H1 (cell line): ENCODE results near the gene ATP8B3. TPM values are rescaled to one million over a fixed set of nuclear protein-coding genes. Genes with fewer than 3 reads are reported as not detected.

Source experiments
- CTCF ChIP-seq, 3 experiments: IDR thresholded peaks; 1 replicate in 2 of 3; 2 replicates in 1 of 3; pipeline versions ENCODE4 v1.5.1 to v1.6.1; 2011; ENCODE audit warnings: low read length in 3 of 3, mild to moderate bottlenecking in 3 of 3, inconsistent platforms in 2 of 3, low read depth in 1 of 3, moderate library complexity in 1 of 3; ENCODE audit not compliant: insufficient read depth in 1 of 3; ENCODE audit errors: control extremely low read depth in 1 of 3
- polyA plus RNA-seq, 7 experiments: library from polyadenylated mRNA; depleted of rRNA in 3 of 7; stranded (reverse) in 5 of 7; unstranded in 2 of 7; fragments of >200 nt in 5 of 7; fragments of 200-250 nt in 2 of 7; gene quantifications; 1 replicate in 5 of 7; 2 replicates in 1 of 7; 4 replicates in 1 of 7; pipeline versions ENCODE4 v1.2.1 to v1.2.3, GENCODE V29; 2011 to 2013; ENCODE audit warnings: missing spikeins in 2 of 7, mixed read lengths in 2 of 7
- total RNA-seq: library from RNA; stranded (reverse); fragmentation: NEBNext Ultra II Directional; extraction: Animal tissue kit (Norgen Biotek cat#: 25700); gene quantifications from 2 replicates; pipeline ENCODE4 v1.2.1, GENCODE V29; 2021

Gene ATP8B3
- total and polyA plus RNA-seq, 2 of the 8 experiments (the other 6 are each of a cell fraction or from before 2014, with no cell fraction given), result 4.1 to 9.3 TPM

- TF ChIP-seq CTCF (IDR thresholded peaks at IDR 0.05; ENCODE audit: control extremely low read depth in 1 of 3, insufficient read depth in 1 of 3, low read depth in 1 of 3, low read length in 3 of 3), result peak; percentile 77 to 87 (median 85)
- TF ChIP-seq, all 59 proteins: peak for 5
Measured at GRCh38 chr19:1768248-1768647, 43.8 kb downstream of the ATP8B3 start (continued).
